A549 (cell line): ENCODE measurements around the gene SLC1A6. TPM values are rescaled to one million over a fixed set of nuclear protein-coding genes. Genes with fewer than 3 reads are reported as not detected.

Experiments used
- ATAC-seq, 2 experiments: fragments of 200-7000 bp in 1 of 2; fragments of >200 bp in 1 of 2; cut with Nextera tagmentation in 1 of 2; cut with Tn5 transposase in 1 of 2; 3 replicates each; pipeline versions ENCODE4 v1.8.0 to v1.9.1; 2018 to 2020; ENCODE audit warnings: mild to moderate bottlenecking in 1 of 2, moderate library complexity in 1 of 2
- CTCF ChIA-PET: fragments of 300-600 bp; sonication (Branson Sonifier 250); formaldehyde crosslinking; extraction: SDS; loops from one replicate; lab custom pipeline; 2021; ENCODE audit warnings: antibody characterized with exemption, inconsistent platforms; lab: Yijun Ruan, JAX
- POLR2A ChIA-PET: fragments of 350-600 bp; formaldehyde crosslinking; extraction: SDS; loops from one replicate; lab custom pipeline; 2021; ENCODE audit warnings: antibody characterized with exemption, inconsistent platforms; lab: Yijun Ruan, JAX
- DNase-seq, 2 experiments: peaks; one replicate each; pipeline versions ENCODE4 v3.0.0 to v3.0.0-alpha.2; 2011 to 2016; ENCODE audit warnings: low read depth in 1 of 2, low spot score in 1 of 2
- FAIRE-seq: peaks from 2 replicates; lab custom pipeline; 2011; peaks lifted over from hg19 to GRCh38; lab: Jason Lieb, UNC
- H3K27ac ChIP-seq, 2 experiments: fragments of >200 bp; sonication (Bioruptor Twin); formaldehyde crosslinking; 3 replicates each; pipeline ENCODE4 v1.5.1; 2016 to 2017
- H3K4me1 ChIP-seq: fragments of >200 bp; sonication (Bioruptor Twin); formaldehyde crosslinking; 3 replicates; pipeline ENCODE4 v1.6.1; 2016
- H3K4me2 ChIP-seq: fragments of >200 bp; sonication (Bioruptor Twin); formaldehyde crosslinking; 3 replicates; pipeline ENCODE4 v1.6.1; 2016
- H3K4me3 ChIP-seq: fragments of >200 bp; sonication (Bioruptor Twin); formaldehyde crosslinking; 3 replicates; pipeline ENCODE4 v1.5.1; 2016
- H3K9me3 ChIP-seq: fragments of >200 bp; sonication (Bioruptor Twin); formaldehyde crosslinking; 3 replicates; pipeline ENCODE4 v1.6.1; 2016
- BCL3 ChIP-seq: fragments of >200 bp; sonication (Bioruptor Twin); formaldehyde crosslinking; IDR thresholded peaks from 3 replicates; pipeline ENCODE4 v1.6.1; 2016
- CBX8 ChIP-seq: fragments of 200-600 bp; sonication (generic); IDR thresholded peaks from 2 replicates; pipeline ENCODE4 v1.6.1; 2016
- CHD2 ChIP-seq: fragments of 150-350 bp; IDR thresholded peaks from 2 replicates; pipeline ENCODE4 v1.6.1; 2014; ENCODE audit warnings: low read length; ENCODE audit not compliant: partially characterized antibody
- CTCF ChIP-seq: fragments of >200 bp; sonication (Bioruptor Twin); formaldehyde crosslinking; IDR thresholded peaks from 3 replicates; pipeline ENCODE4 v1.5.1; 2016
- EHF ChIP-seq: fragments of 250-450 bp; sonication (Bioruptor Pico); IDR thresholded peaks from 2 replicates; pipeline ENCODE4 v1.5.0; 2020; ENCODE audit warnings: mild to moderate bottlenecking
- ESRRA ChIP-seq: fragments of 150-350 bp; IDR thresholded peaks from 2 replicates; pipeline ENCODE4 v1.6.1; 2014; ENCODE audit warnings: mild to moderate bottlenecking, low read length, borderline replicate concordance
- GATA3 ChIP-seq: IDR thresholded peaks from 2 replicates; pipeline ENCODE4 v1.6.1; 2012; ENCODE audit warnings: borderline replicate concordance
- HES2 ChIP-seq: fragments of >200 bp; sonication (Bioruptor Twin); formaldehyde crosslinking; IDR thresholded peaks from 2 replicates; pipeline ENCODE4 v1.6.1; 2016
- HMGXB4 ChIP-seq: fragments of 250-450 bp; sonication (Bioruptor Pico); IDR thresholded peaks from 2 replicates; pipeline ENCODE4 v1.5.0; 2021; ENCODE audit warnings: mild to moderate bottlenecking, moderate library complexity, borderline replicate concordance
- MAFK ChIP-seq: fragments of 450-650 bp; IDR thresholded peaks from 2 replicates; pipeline ENCODE4 v1.6.1; 2014; ENCODE audit not compliant: partially characterized antibody
- MAZ ChIP-seq: fragments of 150-350 bp; IDR thresholded peaks from 2 replicates; pipeline ENCODE4 v1.6.1; 2014; ENCODE audit warnings: antibody characterized with exemption, low read depth, low read length, borderline replicate concordance
- NFE2L2 ChIP-seq: fragments of 150-350 bp; conservative IDR thresholded peaks from 2 replicates; pipeline ENCODE4 v1.6.1; 2014; ENCODE audit warnings: low read length
- NPAS2 ChIP-seq: fragments of 250-450 bp; sonication (Bioruptor Pico); IDR thresholded peaks from 2 replicates; pipeline ENCODE4 v1.8.0; 2022; ENCODE audit warnings: mild to moderate bottlenecking, moderate library complexity, borderline replicate concordance
- PHF8 ChIP-seq: fragments of 200-600 bp; sonication (generic); IDR thresholded peaks from 2 replicates; pipeline ENCODE4 v1.6.1; 2016; ENCODE audit warnings: low read depth, mild to moderate bottlenecking, antibody characterized with exemption, moderate library complexity, borderline replicate concordance
- POLR2AphosphoS2 ChIP-seq: conservative IDR thresholded peaks from 2 replicates; pipeline ENCODE4 v1.6.1; 2012; ENCODE audit warnings: low read length, improper control_type of control experiment, inconsistent platforms
- RNF2 ChIP-seq: fragments of 200-600 bp; sonication (generic); IDR thresholded peaks from 2 replicates; pipeline ENCODE4 v1.6.1; 2016; ENCODE audit warnings: low read depth, mild to moderate bottlenecking, antibody characterized with exemption, moderate library complexity, borderline replicate concordance
- SMC3 ChIP-seq: fragments of >200 bp; sonication (Bioruptor Twin); formaldehyde crosslinking; IDR thresholded peaks from 3 replicates; pipeline ENCODE4 v1.6.1; 2018; ENCODE audit warnings: inconsistent platforms
- TP53 ChIP-seq: fragments of 250-450 bp; sonication (Bioruptor Pico); IDR thresholded peaks from 2 replicates; pipeline ENCODE4 v1.5.0; 2021; ENCODE audit warnings: mild to moderate bottlenecking, moderate library complexity
- USF2 ChIP-seq: fragments of 450-650 bp; IDR thresholded peaks from 2 replicates; pipeline ENCODE4 v1.6.1; 2014; ENCODE audit warnings: antibody characterized with exemption
- ZC3H11A ChIP-seq: fragments of 450-650 bp; IDR thresholded peaks from 2 replicates; pipeline ENCODE4 v1.6.1; 2014; ENCODE audit warnings: antibody characterized with exemption, mild to moderate bottlenecking
- ZFP36 ChIP-seq: fragments of 450-650 bp; IDR thresholded peaks from 2 replicates; pipeline ENCODE4 v1.6.1; 2014; ENCODE audit warnings: borderline replicate concordance; ENCODE audit not compliant: partially characterized antibody
- WGBS: methylation state at CpG from one replicate; pipeline ENCODE4 v1.1.6; 2017; ENCODE audit errors: missing lambda C conversion rate; 5-methylcytosine and 5-hydroxymethylcytosine counted together
- polyA plus RNA-seq, 4 experiments: library from polyadenylated mRNA; depleted of rRNA in 3 of 4; stranded (reverse); fragments of >200 nt; fragmentation: RNase III in 1 of 4; extraction: RNeasy Plus Mini Kit Qiagen cat#74134 plus additional on column Dnase treatment in 1 of 4; gene quantifications; 2 replicates in 3 of 4; 3 replicates in 1 of 4; pipeline ENCODE4 v1.2.3, GENCODE V29; 2011 to 2017

The SLC1A6 gene
- polyA plus RNA-seq, 2 of the 4 experiments (the other 2 are of a cell fraction): not detected

- POLR2A ChIA-PET: no interaction called here
- TF ChIP-seq SMC3 (no peak), POLR2AphosphoS2 (no peak), TP53 (CRISPR knock-in tag) (no peak), MAFK (no peak), GATA3 (no peak), ESRRA (no peak), PHF8 (no peak), RNF2 (no peak), HES2 (no peak), MAZ (no peak), HMGXB4 (CRISPR knock-in tag) (no peak)
- TF ChIP-seq, all 56 proteins: peak for 0
- FAIRE-seq (no peak), DNase-seq (no peak), ATAC-seq (no peak)
- 47% methylated on average over 6 of the region's 7 CpGs for whole genome bisulfite sequencing
- Histone ChIP-seq H3K9me3 (no peaks in the 10 kb centered on the region), H3K4me1 (no peaks in the 10 kb centered on the region), H3K4me2 (no peak overlapping the region), H3K27ac (no peak overlapping the region), H3K4me3 (no peak overlapping the region)
- CTCF ChIA-PET: no interaction called here
Observed at GRCh38 chr19:14971474-14971873, 8.2 kb downstream of the SLC1A6 start.

- FAIRE-seq (no peak), ATAC-seq (no peak), DNase-seq (no peak)
- ChIA-PET POLR2A (no interaction called here), CTCF (interaction anchor here (0.6 kb wide), 1 partner anchor 75 kb away, joined by 5 read pairs; no protein-coding TSS in a partner anchor)
- no peak overlapping the region for H3K4me3 ChIP-seq
- 20% methylated on average over 5 of the region's 14 CpGs for whole genome bisulfite sequencing
- H3K4me1 ChIP-seq: no peaks in the 10 kb centered on the region
- no peak overlapping the region for H3K27ac ChIP-seq
- no peak overlapping the region for H3K4me2 ChIP-seq
- no peaks in the 10 kb centered on the region for H3K9me3 ChIP-seq
- TF ChIP-seq BCL3 (no peak), ESRRA (no peak), TP53 (CRISPR knock-in tag) (no peak), ZFP36 (no peak), NFE2L2 (no peak), CTCF (no peak), ZC3H11A (no peak), NPAS2 (CRISPR knock-in tag) (no peak), MAFK (no peak), SMC3 (no peak), POLR2AphosphoS2 (no peak), CHD2 (no peak), USF2 (no peak), EHF (CRISPR knock-in tag) (no peak), CBX8 (no peak)
Observed at GRCh38 chr19:14968247-14968646, 11.4 kb downstream of the SLC1A6 start.
